MM.1S (cell line): ENCODE data around the gene PRKCE.

ENCODE experiments used
- DNase-seq: peaks from one replicate; pipeline ENCODE4 v3.0.0-alpha.2; 2015
- H2AFZ ChIP-seq: fragments of 300-600 bp; sonication (generic); 2 replicates; pipeline ENCODE4 v1.6.0; 2016; ENCODE audit warnings: antibody characterized with exemption, low read length
- H3F3A ChIP-seq: fragments of 300-600 bp; sonication (generic); 2 replicates; pipeline ENCODE4 v1.6.1; 2016; ENCODE audit warnings: mild to moderate bottlenecking, antibody characterized with exemption, low read length, moderate library complexity, mixed read lengths; ENCODE audit not compliant: insufficient read depth
- H3K27ac ChIP-seq: fragments of 300-600 bp; sonication (generic); 2 replicates; pipeline ENCODE4 v1.5.1; 2016; ENCODE audit warnings: mild to moderate bottlenecking, low read length
- H3K27me3 ChIP-seq: fragments of 300-600 bp; sonication (generic); replicated peaks from 2 replicates; pipeline ENCODE4 v1.6.0; 2016; ENCODE audit warnings: low read length; ENCODE audit not compliant: insufficient read depth
- H3K36me3 ChIP-seq: fragments of 300-600 bp; sonication (generic); replicated peaks from 2 replicates; pipeline ENCODE4 v1.6.1; 2016; ENCODE audit warnings: mild to moderate bottlenecking, low read length, mixed read lengths; ENCODE audit not compliant: insufficient read depth
- H3K4me1 ChIP-seq: fragments of 300-600 bp; sonication (generic); 2 replicates; pipeline ENCODE4 v1.6.1; 2016; ENCODE audit warnings: low read length, mixed read lengths
- H3K4me2 ChIP-seq: fragments of 300-600 bp; sonication (generic); 2 replicates; pipeline ENCODE4 v1.6.0; 2016; ENCODE audit warnings: low read depth, low read length
- H3K4me3 ChIP-seq: fragments of 300-600 bp; sonication (generic); 2 replicates; pipeline ENCODE4 v1.5.1; 2016; ENCODE audit warnings: low read length, mixed read lengths
- H3K79me2 ChIP-seq: fragments of 300-600 bp; sonication (generic); 2 replicates; pipeline ENCODE4 v1.6.1; 2016; ENCODE audit warnings: mixed run types, low read length, mixed read lengths
- H3K9ac ChIP-seq: fragments of 300-600 bp; sonication (generic); 2 replicates; pipeline ENCODE4 v1.6.1; 2016; ENCODE audit warnings: low read length, mixed read lengths
- H3K9me2 ChIP-seq: fragments of 300-600 bp; sonication (generic); replicated peaks from 2 replicates; pipeline ENCODE4 v1.6.1; 2016; ENCODE audit warnings: mild to moderate bottlenecking, low read length, mixed read lengths; ENCODE audit not compliant: insufficient read depth
- H3K9me3 ChIP-seq: fragments of 300-600 bp; sonication (generic); replicated peaks from 2 replicates; pipeline ENCODE4 v1.6.1; 2016; ENCODE audit warnings: mild to moderate bottlenecking, low read length, mixed read lengths; ENCODE audit not compliant: insufficient read depth
- H4K20me1 ChIP-seq: fragments of 300-600 bp; sonication (generic); 2 replicates; pipeline ENCODE4 v1.6.1; 2016; ENCODE audit warnings: mild to moderate bottlenecking, low read length, moderate library complexity, mixed read lengths; ENCODE audit not compliant: insufficient read depth
- EZH2 ChIP-seq: fragments of 300-600 bp; sonication (generic); optimal IDR thresholded peaks from 2 replicates; pipeline ENCODE3; 2017; ENCODE audit warnings: low read depth, mild to moderate bottlenecking, antibody characterized with exemption, low read length, mixed read lengths
- EZH2phosphoT487 ChIP-seq: fragments of 300-600 bp; sonication (generic); IDR thresholded peaks from 2 replicates; pipeline ENCODE4 v1.6.1; 2018; ENCODE audit warnings: antibody characterized with exemption, low read length
- TF ChIP-seq, protein P1 (sequence below): fragments of 300-600 bp; sonication (generic); IDR thresholded peaks from 2 replicates; pipeline ENCODE4 v1.5.1; 2016; ENCODE audit warnings: antibody characterized with exemption, low read length, mixed read lengths

PRKCE gene

DNA sequence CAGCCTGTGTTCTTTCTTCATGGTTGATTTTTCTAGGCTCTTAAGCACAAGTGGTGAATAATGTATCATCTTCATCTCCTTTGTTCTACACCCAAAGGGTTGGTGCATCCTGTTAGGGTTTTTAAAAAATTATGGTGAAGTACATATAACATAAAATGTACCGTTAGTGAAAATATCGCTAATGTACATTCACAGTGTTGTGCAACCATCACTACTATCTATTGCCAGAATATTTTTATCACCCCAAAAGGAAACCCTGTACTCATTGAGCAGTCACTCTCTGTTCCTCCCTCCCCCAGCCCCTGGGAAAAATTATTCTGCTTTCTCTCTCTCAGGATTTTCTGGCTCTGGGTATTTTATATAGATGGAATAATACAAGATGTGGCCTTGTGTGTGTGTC is 98.5 kb downstream of the PRKCE start:
- no peaks in the 10 kb centered on the region for H3K4me1 ChIP-seq
- H3K27ac ChIP-seq: no peak overlapping the region
- H3K36me3 ChIP-seq: no peaks in the 10 kb centered on the region
- DNase-seq: no peak
- no peaks in the 10 kb centered on the region for H3F3A ChIP-seq
- no peak overlapping the region for H2AFZ ChIP-seq
- no peak overlapping the region for H3K9ac ChIP-seq
- H3K27me3 ChIP-seq: no peaks in the 10 kb centered on the region
- H3K4me2 ChIP-seq: no peak overlapping the region
- TF ChIP-seq, protein P1, sequence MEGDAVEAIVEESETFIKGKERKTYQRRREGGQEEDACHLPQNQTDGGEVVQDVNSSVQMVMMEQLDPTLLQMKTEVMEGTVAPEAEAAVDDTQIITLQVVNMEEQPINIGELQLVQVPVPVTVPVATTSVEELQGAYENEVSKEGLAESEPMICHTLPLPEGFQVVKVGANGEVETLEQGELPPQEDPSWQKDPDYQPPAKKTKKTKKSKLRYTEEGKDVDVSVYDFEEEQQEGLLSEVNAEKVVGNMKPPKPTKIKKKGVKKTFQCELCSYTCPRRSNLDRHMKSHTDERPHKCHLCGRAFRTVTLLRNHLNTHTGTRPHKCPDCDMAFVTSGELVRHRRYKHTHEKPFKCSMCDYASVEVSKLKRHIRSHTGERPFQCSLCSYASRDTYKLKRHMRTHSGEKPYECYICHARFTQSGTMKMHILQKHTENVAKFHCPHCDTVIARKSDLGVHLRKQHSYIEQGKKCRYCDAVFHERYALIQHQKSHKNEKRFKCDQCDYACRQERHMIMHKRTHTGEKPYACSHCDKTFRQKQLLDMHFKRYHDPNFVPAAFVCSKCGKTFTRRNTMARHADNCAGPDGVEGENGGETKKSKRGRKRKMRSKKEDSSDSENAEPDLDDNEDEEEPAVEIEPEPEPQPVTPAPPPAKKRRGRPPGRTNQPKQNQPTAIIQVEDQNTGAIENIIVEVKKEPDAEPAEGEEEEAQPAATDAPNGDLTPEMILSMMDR: no peak
- TF ChIP-seq EZH2phosphoT487: no peak
- no peak for TF ChIP-seq EZH2
- no peaks in the 10 kb centered on the region for H3K9me2 ChIP-seq
- no peaks in the 10 kb centered on the region for H3K9me3 ChIP-seq
- H3K79me2 ChIP-seq: no peaks in the 10 kb centered on the region
- H4K20me1 ChIP-seq: no peaks in the 10 kb centered on the region
- no peak overlapping the region for H3K4me3 ChIP-seq

DNA sequence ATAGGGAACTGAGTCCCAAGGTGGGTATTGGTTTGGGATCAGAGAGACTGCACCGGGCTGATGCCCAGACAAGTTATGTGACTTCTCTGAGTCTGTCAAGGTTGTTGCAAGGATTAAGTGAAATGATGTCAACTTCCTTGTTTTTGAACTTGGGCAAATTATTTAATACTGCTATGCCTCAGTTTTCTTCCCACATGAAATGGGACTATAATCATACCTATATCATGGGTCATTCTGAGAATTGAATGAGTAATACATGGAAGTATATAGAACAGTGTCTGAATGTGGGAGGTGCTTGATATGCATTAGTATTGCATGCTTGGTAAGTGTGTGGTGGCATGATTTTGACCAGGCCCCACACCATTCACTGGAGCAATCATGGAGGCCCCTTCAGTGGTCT is 99.0 kb downstream of the PRKCE start:
- TF ChIP-seq EZH2phosphoT487: no peak
- TF ChIP-seq, protein P1: no peak
- Histone ChIP-seq H3K4me3 (no peak overlapping the region), H3K9me3 (no peaks in the 10 kb centered on the region), H2AFZ (no peak overlapping the region), H3K79me2 (no peaks in the 10 kb centered on the region), H3K9ac (no peak overlapping the region), H3K27ac (no peak overlapping the region), H4K20me1 (no peaks in the 10 kb centered on the region), H3K4me2 (no peak overlapping the region), H3K27me3 (no peaks in the 10 kb centered on the region), H3F3A (no peaks in the 10 kb centered on the region), H3K36me3 (no peaks in the 10 kb centered on the region), H3K4me1 (no peaks in the 10 kb centered on the region), H3K9me2 (no peaks in the 10 kb centered on the region)
- no peak for DNase-seq

DNA sequence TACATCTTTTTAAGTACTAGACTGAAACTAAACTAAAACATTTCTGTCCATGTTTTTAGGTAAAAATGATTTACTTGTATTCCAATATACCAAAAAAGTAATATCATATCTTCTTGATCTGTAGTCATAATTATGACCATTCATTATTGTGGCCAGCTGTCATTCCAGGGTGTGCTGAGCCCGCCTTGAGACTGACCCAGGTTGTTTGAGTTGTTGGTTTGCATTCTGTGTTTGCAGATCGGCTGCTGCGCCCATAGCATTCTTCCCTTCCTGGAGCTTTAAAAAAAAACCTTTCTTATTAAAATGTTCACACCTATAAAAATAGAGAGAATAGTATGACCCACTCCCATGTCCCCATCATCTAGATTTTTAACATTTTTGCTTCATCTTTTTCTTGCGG is 101.9 kb downstream of the PRKCE start:
- Histone ChIP-seq H3F3A (no peaks in the 10 kb centered on the region), H3K9ac (no peak overlapping the region), H3K36me3 (no peaks in the 10 kb centered on the region), H3K27me3 (no peaks in the 10 kb centered on the region), H4K20me1 (no peaks in the 10 kb centered on the region), H3K4me3 (no peak overlapping the region), H3K79me2 (no peaks in the 10 kb centered on the region), H3K9me3 (no peaks in the 10 kb centered on the region), H3K27ac (no peak overlapping the region), H2AFZ (no peak overlapping the region), H3K4me1 (no peaks in the 10 kb centered on the region), H3K4me2 (no peak overlapping the region), H3K9me2 (no peaks in the 10 kb centered on the region)
- TF ChIP-seq EZH2phosphoT487 (no peak), EZH2 (no peak)
- TF ChIP-seq, protein P1: no peak
- no peak for DNase-seq
